ENCODE data around the gene VEZT.

Gene VEZT

GRCh38 chr12:95178136-95178535 lies 39.5 kb upstream of the VEZT start:
- TF ChIP-seq CTCF (IDR thresholded peaks at IDR 0.05; ENCODE audit: low read depth, low read length), result no peak

DNA sequence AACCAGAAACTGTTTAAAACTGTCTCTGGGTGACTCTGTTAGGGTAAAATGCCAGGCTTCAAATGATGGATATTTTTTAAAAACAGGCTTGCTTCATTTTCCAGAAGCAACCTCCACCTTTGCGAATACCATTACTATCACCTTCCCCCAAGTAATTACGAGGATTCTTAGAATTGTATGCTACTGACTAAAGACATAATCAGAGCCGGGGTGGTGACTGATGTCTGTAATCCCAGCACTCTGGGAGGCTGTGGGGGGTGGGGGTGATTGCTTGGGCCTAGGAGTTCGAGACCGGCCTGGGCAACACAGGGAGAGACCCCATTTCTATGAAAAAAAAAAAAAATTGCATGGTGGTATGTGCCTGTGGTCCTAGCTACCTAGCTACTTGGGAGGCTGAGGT lies 38.6 kb upstream of the VEZT start:
- Histone ChIP-seq H3K36me3 (peaks cover 5% of the 10 kb centered on the region; the same call in 1 of the 2 replicates), H3K27me3 (ENCODE audit: insufficient read depth, low read depth, severe bottlenecking) (no peaks in the 10 kb centered on the region), H3K9me3 (ENCODE audit: severe bottlenecking) (no peaks in the 10 kb centered on the region), H3K27ac (no peak overlapping the region), H3K4me3 (ENCODE audit: low read depth, low read length) (no peak overlapping the region)
- DNase-seq, result no peak
- TF ChIP-seq CTCF (IDR thresholded peaks at IDR 0.05; ENCODE audit: low read depth, low read length), result no peak

More at GRCh38 chr12:95178136-95178535, 39.5 kb upstream of the VEZT start:
- H3K4me3 ChIP-seq (ENCODE audit: low read depth, low read length), result no peak overlapping the region
- H3K9me3 ChIP-seq (ENCODE audit: severe bottlenecking), result no peaks in the 10 kb centered on the region
- peaks cover under 1% of the 10 kb centered on the region; the same call in 1 of the 2 replicates for H3K36me3 ChIP-seq
- H3K27ac ChIP-seq, result no peak overlapping the region
- DNase-seq, result no peak
- H3K27me3 ChIP-seq (ENCODE audit: insufficient read depth, low read depth, severe bottlenecking), result no peaks in the 10 kb centered on the region

- H3K36me3 ChIP-seq, result peaks cover 11% of the 10 kb centered on the region
- H3K27me3 ChIP-seq (ENCODE audit: insufficient read depth, low read depth, severe bottlenecking), result no peaks in the 10 kb centered on the region
- no peak for DNase-seq
- no peaks in the 10 kb centered on the region for H3K9me3 ChIP-seq (ENCODE audit: severe bottlenecking)
- H3K27ac ChIP-seq, result no peak overlapping the region
- no peak for TF ChIP-seq CTCF (IDR thresholded peaks at IDR 0.05; ENCODE audit: low read depth, low read length)
- H3K4me3 ChIP-seq (ENCODE audit: low read depth, low read length), result no peak overlapping the region
Measured at GRCh38 chr12:95181103-95181502, 36.5 kb upstream of the VEZT start.

GRCh38 chr12:95182868-95183415 lies 34.7 kb upstream of the VEZT start:
- Histone ChIP-seq H3K27ac (no peak overlapping the region), H3K4me3 (ENCODE audit: low read depth, low read length) (no peak overlapping the region), H3K36me3 (peaks cover 11% of the 10 kb centered on the region), H3K27me3 (ENCODE audit: insufficient read depth, low read depth, severe bottlenecking) (no peaks in the 10 kb centered on the region), H3K9me3 (ENCODE audit: severe bottlenecking) (no peaks in the 10 kb centered on the region)
- DNase-seq, result no peak
- TF ChIP-seq CTCF (IDR thresholded peaks at IDR 0.05; ENCODE audit: low read depth, low read length), result no peak

GRCh38 chr12:95184121-95184520 lies 33.5 kb upstream of the VEZT start:
- no peak for DNase-seq
- Histone ChIP-seq H3K9me3 (ENCODE audit: severe bottlenecking) (no peaks in the 10 kb centered on the region), H3K27me3 (ENCODE audit: insufficient read depth, low read depth, severe bottlenecking) (no peaks in the 10 kb centered on the region), H3K27ac (no peak overlapping the region), H3K36me3 (peaks cover 11% of the 10 kb centered on the region), H3K4me3 (ENCODE audit: low read depth, low read length) (no peak overlapping the region)
- no peak for TF ChIP-seq CTCF (IDR thresholded peaks at IDR 0.05; ENCODE audit: low read depth, low read length)

DNA sequence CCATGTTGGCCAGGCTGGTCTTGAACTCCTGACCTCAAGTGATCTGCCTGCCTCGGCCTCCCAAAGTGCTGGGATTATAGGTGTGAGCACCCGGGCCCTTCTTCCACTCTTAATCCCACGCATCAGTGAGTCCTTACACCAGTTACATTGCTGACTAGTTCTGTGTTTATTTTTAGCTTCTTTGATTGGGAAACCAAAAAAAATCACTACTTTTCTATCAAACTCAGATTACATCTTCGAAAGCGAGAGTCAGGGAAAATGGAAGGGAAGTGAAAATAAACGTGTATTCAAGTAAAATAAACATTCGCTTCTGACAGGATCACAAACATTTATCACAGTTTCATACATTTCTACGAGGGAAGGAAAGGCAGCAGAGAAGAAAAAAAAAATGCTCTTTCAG lies 32.5 kb upstream of the VEZT start:
- Histone ChIP-seq H3K36me3 (peaks cover 11% of the 10 kb centered on the region), H3K27me3 (ENCODE audit: insufficient read depth, low read depth, severe bottlenecking) (no peaks in the 10 kb centered on the region), H3K9me3 (ENCODE audit: severe bottlenecking) (no peaks in the 10 kb centered on the region), H3K27ac (no peak overlapping the region), H3K4me3 (ENCODE audit: low read depth, low read length) (no peak overlapping the region)
- TF ChIP-seq CTCF (IDR thresholded peaks at IDR 0.05; ENCODE audit: low read depth, low read length), result no peak
- no peak for DNase-seq
